Hepatocyte (in vitro differentiated cells): ENCODE results near the gene SPINT3. TPM values are rescaled to one million over a fixed set of nuclear protein-coding genes. Genes with fewer than 3 reads are reported as not detected.

Experiments
- DNase-seq: peaks from one replicate; pipeline ENCODE4 v3.0.0-alpha.2; 2016; ENCODE audit warnings: low spot score
- H2AFZ ChIP-seq: fragments of 200-600 bp; sonication (generic); 2 replicates; pipeline ENCODE4 v1.6.0; 2016; ENCODE audit warnings: antibody characterized with exemption, mild to moderate bottlenecking
- H3K27ac ChIP-seq: fragments of 200-600 bp; sonication (generic); 2 replicates; pipeline ENCODE4 v1.5.1; 2016; ENCODE audit warnings: mild to moderate bottlenecking
- H3K27me3 ChIP-seq: fragments of 200-600 bp; sonication (generic); 2 replicates; pipeline ENCODE4 v1.6.1; 2016
- H3K36me3 ChIP-seq: fragments of 200-600 bp; sonication (generic); replicated peaks from 2 replicates; pipeline ENCODE4 v1.5.1; 2016; ENCODE audit warnings: low read depth; ENCODE audit not compliant: insufficient read depth
- H3K4me1 ChIP-seq: fragments of 200-600 bp; sonication (generic); 2 replicates; pipeline ENCODE4 v1.5.1; 2016; ENCODE audit warnings: mild to moderate bottlenecking, moderate library complexity; ENCODE audit not compliant: insufficient read depth
- H3K4me2 ChIP-seq: fragments of 200-600 bp; sonication (generic); 2 replicates; pipeline ENCODE4 v1.6.0; 2016
- H3K4me3 ChIP-seq: fragments of 200-600 bp; sonication (generic); 2 replicates; pipeline ENCODE4 v1.5.1; 2016; ENCODE audit warnings: mild to moderate bottlenecking
- H3K79me2 ChIP-seq: fragments of 200-600 bp; sonication (generic); 2 replicates; pipeline ENCODE4 v1.6.0; 2017; ENCODE audit warnings: mild to moderate bottlenecking
- H3K9me2 ChIP-seq: fragments of 200-600 bp; sonication (generic); replicated peaks from 2 replicates; pipeline ENCODE4 v1.6.0; 2017; ENCODE audit warnings: mild to moderate bottlenecking; ENCODE audit not compliant: insufficient read depth
- H3K9me3 ChIP-seq: fragments of 200-600 bp; sonication (generic); 2 replicates; pipeline ENCODE4 v1.5.1; 2016; ENCODE audit warnings: low read depth, mild to moderate bottlenecking
- H4K20me1 ChIP-seq: fragments of 200-600 bp; sonication (generic); 2 replicates; pipeline ENCODE4 v1.6.0; 2016; ENCODE audit warnings: mild to moderate bottlenecking; ENCODE audit not compliant: insufficient read depth, poor library complexity, severe bottlenecking
- EZH2 ChIP-seq: fragments of 200-600 bp; sonication (generic); IDR thresholded peaks from 2 replicates; pipeline ENCODE4 v1.6.1; 2016; ENCODE audit warnings: antibody characterized with exemption, mild to moderate bottlenecking, borderline replicate concordance
- EZH2phosphoT487 ChIP-seq: fragments of 200-600 bp; sonication (generic); IDR thresholded peaks from one replicate; pipeline ENCODE4 v1.6.1; 2018; ENCODE audit warnings: antibody characterized with exemption, mild to moderate bottlenecking, low read depth, moderate library complexity; ENCODE audit not compliant: unreplicated experiment, severe bottlenecking
- WGBS: methylation state at CpG from one replicate; pipeline ENCODE4 v1.1.6; 2016; ENCODE audit warnings: low lambda C conversion rate; ENCODE audit errors: missing lambda C conversion rate; 5-methylcytosine and 5-hydroxymethylcytosine counted together
- polyA plus RNA-seq: library from polyadenylated mRNA; unstranded; fragments of >200 nt; fragmentation: Nextera tagmentation; extraction: Ambion mirVana; gene quantifications from 2 replicates; pipeline ENCODE4 v1.2.1, GENCODE V29; 2016
- total RNA-seq: library from RNA; depleted of rRNA; stranded (reverse); fragments of >200 nt; gene quantifications from 2 replicates; pipeline ENCODE4 v1.2.3, GENCODE V29; 2014
- TF ChIP-seq, protein P1 (sequence below): fragments of 200-600 bp; sonication (generic); IDR thresholded peaks from 2 replicates; pipeline ENCODE4 v1.5.1; 2016; ENCODE audit warnings: antibody characterized with exemption, mild to moderate bottlenecking; ENCODE audit not compliant: poor library complexity

SPINT3 gene
- total and polyA plus RNA-seq, 2 experiments from 2014 or later: not detected

- H3K4me2 ChIP-seq: no peak overlapping the region
- 69% methylated on average over 1 of the region's 1 CpG for WGBS
- H3K27ac ChIP-seq: no peak overlapping the region
- H3K36me3 ChIP-seq: no peaks in the 10 kb centered on the region
- H3K4me1 ChIP-seq: no peaks in the 10 kb centered on the region
- no peak overlapping the region for H3K4me3 ChIP-seq
- TF ChIP-seq EZH2 (no peak), EZH2phosphoT487 (no peak)
- TF ChIP-seq, protein P1, sequence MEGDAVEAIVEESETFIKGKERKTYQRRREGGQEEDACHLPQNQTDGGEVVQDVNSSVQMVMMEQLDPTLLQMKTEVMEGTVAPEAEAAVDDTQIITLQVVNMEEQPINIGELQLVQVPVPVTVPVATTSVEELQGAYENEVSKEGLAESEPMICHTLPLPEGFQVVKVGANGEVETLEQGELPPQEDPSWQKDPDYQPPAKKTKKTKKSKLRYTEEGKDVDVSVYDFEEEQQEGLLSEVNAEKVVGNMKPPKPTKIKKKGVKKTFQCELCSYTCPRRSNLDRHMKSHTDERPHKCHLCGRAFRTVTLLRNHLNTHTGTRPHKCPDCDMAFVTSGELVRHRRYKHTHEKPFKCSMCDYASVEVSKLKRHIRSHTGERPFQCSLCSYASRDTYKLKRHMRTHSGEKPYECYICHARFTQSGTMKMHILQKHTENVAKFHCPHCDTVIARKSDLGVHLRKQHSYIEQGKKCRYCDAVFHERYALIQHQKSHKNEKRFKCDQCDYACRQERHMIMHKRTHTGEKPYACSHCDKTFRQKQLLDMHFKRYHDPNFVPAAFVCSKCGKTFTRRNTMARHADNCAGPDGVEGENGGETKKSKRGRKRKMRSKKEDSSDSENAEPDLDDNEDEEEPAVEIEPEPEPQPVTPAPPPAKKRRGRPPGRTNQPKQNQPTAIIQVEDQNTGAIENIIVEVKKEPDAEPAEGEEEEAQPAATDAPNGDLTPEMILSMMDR: no peak
- H4K20me1 ChIP-seq: no peaks in the 10 kb centered on the region
- H3K9me2 ChIP-seq: no peaks in the 10 kb centered on the region
- no peaks in the 10 kb centered on the region for H3K79me2 ChIP-seq
- no peaks in the 10 kb centered on the region for H3K27me3 ChIP-seq
- H2AFZ ChIP-seq: no peak overlapping the region
- no peak for DNase-seq
- no peaks in the 10 kb centered on the region for H3K9me3 ChIP-seq
Measured at GRCh38 chr20:45502561-45502960, 12.9 kb downstream of the SPINT3 start.

GRCh38 chr20:45501600-45501999 lies 13.8 kb downstream of the SPINT3 start:
- TF ChIP-seq EZH2: no peak
- TF ChIP-seq EZH2phosphoT487: no peak
- TF ChIP-seq, protein P1: no peak
- no peaks in the 10 kb centered on the region for H3K79me2 ChIP-seq
- no peak overlapping the region for H3K4me2 ChIP-seq
- no peaks in the 10 kb centered on the region for H3K4me1 ChIP-seq
- WGBS: 57% methylated on average over 1 of the region's 1 CpG
- H2AFZ ChIP-seq: no peak overlapping the region
- no peak for DNase-seq
- H3K4me3 ChIP-seq: no peak overlapping the region
- H3K36me3 ChIP-seq: no peaks in the 10 kb centered on the region
- H3K27ac ChIP-seq: no peak overlapping the region
- H4K20me1 ChIP-seq: no peaks in the 10 kb centered on the region
- H3K9me2 ChIP-seq: no peaks in the 10 kb centered on the region
- no peaks in the 10 kb centered on the region for H3K9me3 ChIP-seq
- H3K27me3 ChIP-seq: no peaks in the 10 kb centered on the region

DNA sequence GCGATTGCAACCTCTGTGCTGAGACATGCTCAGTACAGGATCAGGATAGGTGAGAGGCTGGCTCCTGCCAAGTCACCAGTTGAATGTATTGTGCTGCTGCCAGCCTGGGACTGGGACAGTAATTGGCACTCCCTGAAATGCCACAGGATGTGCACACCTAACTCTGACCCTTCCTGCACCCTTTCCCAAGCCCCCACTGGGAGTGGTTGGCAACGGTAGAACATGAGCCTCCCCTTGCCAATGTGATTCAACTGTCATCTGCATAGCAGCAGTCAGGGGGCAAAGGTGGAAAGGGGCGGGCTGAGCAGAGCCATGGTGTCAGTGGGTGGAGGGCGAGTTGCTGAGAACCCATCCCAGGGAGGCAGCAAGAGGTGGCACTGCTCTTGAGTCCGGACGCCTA lies 15.4 kb downstream of the SPINT3 start:
- TF ChIP-seq EZH2phosphoT487: no peak
- TF ChIP-seq, protein P1: no peak
- no peak for TF ChIP-seq EZH2
- Histone ChIP-seq H3K36me3 (no peaks in the 10 kb centered on the region), H4K20me1 (no peaks in the 10 kb centered on the region), H2AFZ (no peak overlapping the region), H3K4me3 (no peak overlapping the region), H3K27ac (no peak overlapping the region), H3K27me3 (peaks cover 4% of the 10 kb centered on the region), H3K79me2 (no peaks in the 10 kb centered on the region), H3K9me2 (no peaks in the 10 kb centered on the region), H3K4me2 (no peak overlapping the region), H3K9me3 (no peaks in the 10 kb centered on the region), H3K4me1 (no peaks in the 10 kb centered on the region)
- WGBS: 85% methylated on average over 6 of the region's 6 CpGs
- DNase-seq: no peak

- DNase-seq: no peak
- Histone ChIP-seq H2AFZ (no peak overlapping the region), H3K27ac (no peak overlapping the region), H3K4me1 (no peaks in the 10 kb centered on the region), H3K4me3 (no peak overlapping the region), H3K9me3 (no peaks in the 10 kb centered on the region), H3K36me3 (no peaks in the 10 kb centered on the region), H3K27me3 (peaks cover 4% of the 10 kb centered on the region), H4K20me1 (no peaks in the 10 kb centered on the region), H3K9me2 (no peaks in the 10 kb centered on the region), H3K79me2 (no peaks in the 10 kb centered on the region), H3K4me2 (no peak overlapping the region)
- TF ChIP-seq EZH2phosphoT487: no peak
- TF ChIP-seq, protein P1: no peak
- no peak for TF ChIP-seq EZH2
- WGBS: 81% methylated on average over 3 of the region's 3 CpGs
Measured at GRCh38 chr20:45497971-45498494, 17.4 kb downstream of the SPINT3 start.
